ENCODE measurements around the gene CASK. TPM values are rescaled to one million over a fixed set of nuclear protein-coding genes. Genes with fewer than 3 reads are reported as not detected.

The CASK gene
- total RNA-seq, 1 donor = 55.4 TPM

DNA sequence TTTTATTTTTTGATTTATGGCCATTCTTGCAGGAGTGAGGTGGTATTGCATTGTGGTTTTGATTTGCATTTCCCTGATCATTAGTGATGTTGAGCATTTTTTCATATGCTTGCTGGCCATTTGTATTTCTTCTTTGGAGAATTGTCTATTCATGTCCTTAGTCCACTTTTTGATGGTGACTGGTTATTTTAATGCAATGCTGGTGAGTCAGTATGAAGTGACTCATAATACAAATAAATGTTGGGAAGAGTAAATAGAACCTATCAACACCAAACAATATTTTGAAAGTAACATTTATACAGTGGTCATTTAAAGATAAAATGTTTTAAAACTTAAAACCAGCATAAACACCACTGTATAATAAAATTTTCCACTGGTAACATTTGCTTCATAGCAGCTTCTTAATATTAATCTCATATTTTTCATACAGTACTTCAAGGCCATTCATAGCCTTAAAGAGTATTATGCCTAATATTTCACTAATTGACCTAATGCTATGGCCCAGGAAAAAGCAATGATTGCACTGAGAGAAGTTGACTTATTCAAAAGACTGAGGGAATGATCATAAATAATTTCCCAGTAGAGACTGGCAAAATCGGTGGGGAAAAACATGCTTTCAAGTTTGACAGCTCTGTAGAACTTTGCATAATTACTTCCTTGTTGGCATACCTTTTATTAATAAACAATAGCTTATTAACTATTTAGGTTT lies 33.9 kb downstream of the CASK start:
- H3K36me3 ChIP-seq (ENCODE audit: insufficient read depth, low read length) = no peaks in the 10 kb centered on the region
- H3K27me3 ChIP-seq (ENCODE audit: insufficient read depth, low read length) = no peaks in the 10 kb centered on the region
- H3K9me3 ChIP-seq (ENCODE audit: low read depth, low read length) = no peaks in the 10 kb centered on the region
- H3K79me2 ChIP-seq (ENCODE audit: insufficient read depth, low read length) = peaks cover 10% of the 10 kb centered on the region
- no peaks in the 10 kb centered on the region for H4K20me1 ChIP-seq (ENCODE audit: insufficient read depth, low read length)
- no peak overlapping the region for H3K4me2 ChIP-seq (ENCODE audit: insufficient read depth, low read length)
- no peak overlapping the region for H3K4me3 ChIP-seq (ENCODE audit: insufficient read depth, low read length)
- no peak for DNase-seq (ENCODE audit: insufficient read length, low spot score, missing footprints)
- TF ChIP-seq, protein P1, sequence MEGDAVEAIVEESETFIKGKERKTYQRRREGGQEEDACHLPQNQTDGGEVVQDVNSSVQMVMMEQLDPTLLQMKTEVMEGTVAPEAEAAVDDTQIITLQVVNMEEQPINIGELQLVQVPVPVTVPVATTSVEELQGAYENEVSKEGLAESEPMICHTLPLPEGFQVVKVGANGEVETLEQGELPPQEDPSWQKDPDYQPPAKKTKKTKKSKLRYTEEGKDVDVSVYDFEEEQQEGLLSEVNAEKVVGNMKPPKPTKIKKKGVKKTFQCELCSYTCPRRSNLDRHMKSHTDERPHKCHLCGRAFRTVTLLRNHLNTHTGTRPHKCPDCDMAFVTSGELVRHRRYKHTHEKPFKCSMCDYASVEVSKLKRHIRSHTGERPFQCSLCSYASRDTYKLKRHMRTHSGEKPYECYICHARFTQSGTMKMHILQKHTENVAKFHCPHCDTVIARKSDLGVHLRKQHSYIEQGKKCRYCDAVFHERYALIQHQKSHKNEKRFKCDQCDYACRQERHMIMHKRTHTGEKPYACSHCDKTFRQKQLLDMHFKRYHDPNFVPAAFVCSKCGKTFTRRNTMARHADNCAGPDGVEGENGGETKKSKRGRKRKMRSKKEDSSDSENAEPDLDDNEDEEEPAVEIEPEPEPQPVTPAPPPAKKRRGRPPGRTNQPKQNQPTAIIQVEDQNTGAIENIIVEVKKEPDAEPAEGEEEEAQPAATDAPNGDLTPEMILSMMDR (IDR thresholded peaks at IDR 0.05; ENCODE audit: extremely low read depth, low read depth, low read length) = no peak
- no peak overlapping the region for H2AFZ ChIP-seq (ENCODE audit: low read length)
- no peak overlapping the region for H3K27ac ChIP-seq (ENCODE audit: low read depth, low read length)
- H3K4me1 ChIP-seq (ENCODE audit: insufficient read depth, low read length) = no peaks in the 10 kb centered on the region

DNA sequence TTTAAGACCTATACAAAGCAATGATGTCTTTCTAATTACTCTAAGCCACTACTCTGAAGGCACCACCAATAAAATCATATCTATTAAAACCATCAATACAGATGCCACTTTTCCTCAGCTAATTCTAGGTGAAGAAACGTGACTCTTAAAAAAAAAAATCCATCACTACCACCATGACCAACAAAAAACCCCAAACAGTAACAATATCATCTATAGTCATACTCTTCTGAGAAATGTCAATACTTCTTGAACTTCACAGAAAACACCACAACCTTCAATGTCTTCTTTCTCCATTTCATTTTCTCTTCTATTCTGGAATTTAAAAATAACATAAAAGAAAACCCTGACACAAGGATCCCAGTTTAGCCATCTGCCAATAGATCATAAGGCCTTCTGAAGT lies 35.7 kb downstream of the CASK start:
- H4K20me1 ChIP-seq (ENCODE audit: insufficient read depth, low read length) = no peaks in the 10 kb centered on the region
- peaks cover 14% of the 10 kb centered on the region for H3K79me2 ChIP-seq (ENCODE audit: insufficient read depth, low read length)
- H3K27me3 ChIP-seq (ENCODE audit: insufficient read depth, low read length) = no peaks in the 10 kb centered on the region
- H3K4me2 ChIP-seq (ENCODE audit: insufficient read depth, low read length) = no peak overlapping the region
- TF ChIP-seq, protein P1 (IDR thresholded peaks at IDR 0.05; ENCODE audit: extremely low read depth, low read depth, low read length) = no peak
- no peaks in the 10 kb centered on the region for H3K36me3 ChIP-seq (ENCODE audit: insufficient read depth, low read length)
- no peaks in the 10 kb centered on the region for H3K9me3 ChIP-seq (ENCODE audit: low read depth, low read length)
- no peak overlapping the region for H3K4me3 ChIP-seq (ENCODE audit: insufficient read depth, low read length)
- H3K4me1 ChIP-seq (ENCODE audit: insufficient read depth, low read length) = no peaks in the 10 kb centered on the region
- H2AFZ ChIP-seq (ENCODE audit: low read length) = no peak overlapping the region
- no peak for DNase-seq (ENCODE audit: insufficient read length, low spot score, missing footprints)
- no peak overlapping the region for H3K27ac ChIP-seq (ENCODE audit: low read depth, low read length)

DNA sequence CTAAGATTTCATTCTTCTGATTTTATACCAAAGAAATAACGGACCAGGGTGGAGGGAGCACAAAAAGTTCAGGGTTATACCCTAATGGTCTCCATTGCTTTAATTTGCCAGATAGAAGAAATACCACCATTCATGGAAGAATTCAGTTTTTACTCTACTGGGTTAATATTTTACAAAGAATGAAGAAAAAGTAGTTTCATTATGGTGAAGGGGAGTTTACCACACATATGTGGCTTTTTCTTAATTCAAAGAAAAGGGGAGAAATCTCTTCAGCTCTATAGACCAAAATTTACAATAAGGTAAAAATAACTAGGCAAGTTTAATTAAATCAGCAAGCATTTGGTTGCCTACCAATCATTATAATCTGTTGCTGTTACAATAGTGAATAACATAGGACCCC lies 37.6 kb downstream of the CASK start:
- TF ChIP-seq, protein P1 (IDR thresholded peaks at IDR 0.05; ENCODE audit: extremely low read depth, low read depth, low read length) = no peak
- Histone ChIP-seq H2AFZ (ENCODE audit: low read length) (no peak overlapping the region), H3K4me1 (ENCODE audit: insufficient read depth, low read length) (no peaks in the 10 kb centered on the region), H3K9me3 (ENCODE audit: low read depth, low read length) (no peaks in the 10 kb centered on the region), H3K4me3 (ENCODE audit: insufficient read depth, low read length) (no peak overlapping the region), H3K27me3 (ENCODE audit: insufficient read depth, low read length) (no peaks in the 10 kb centered on the region), H3K4me2 (ENCODE audit: insufficient read depth, low read length) (no peak overlapping the region), H3K79me2 (ENCODE audit: insufficient read depth, low read length) (peaks cover 14% of the 10 kb centered on the region), H4K20me1 (ENCODE audit: insufficient read depth, low read length) (no peaks in the 10 kb centered on the region), H3K36me3 (ENCODE audit: insufficient read depth, low read length) (no peaks in the 10 kb centered on the region), H3K27ac (ENCODE audit: low read depth, low read length) (no peak overlapping the region)
- no peak for DNase-seq (ENCODE audit: insufficient read length, low spot score, missing footprints)

DNA sequence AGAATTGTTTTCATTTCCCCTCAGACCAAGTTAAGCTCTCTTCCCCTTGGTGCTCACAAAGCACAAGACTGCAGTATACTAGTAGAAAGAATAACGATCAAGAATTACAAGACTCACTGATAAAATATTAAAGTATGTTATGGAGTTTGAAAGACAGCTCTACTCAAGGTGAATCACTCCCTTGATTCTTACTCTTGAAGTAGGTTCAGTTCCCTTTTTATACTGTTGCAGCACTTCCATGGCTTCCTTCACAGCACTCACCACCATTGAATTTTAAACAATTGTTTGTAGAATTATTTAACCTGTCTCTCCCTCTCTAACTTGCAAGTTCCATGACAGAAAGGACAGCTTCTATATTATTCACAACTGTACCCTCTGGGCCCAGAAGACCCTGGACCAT lies 42.2 kb downstream of the CASK start:
- no peaks in the 10 kb centered on the region for H3K27me3 ChIP-seq (ENCODE audit: insufficient read depth, low read length)
- H3K4me2 ChIP-seq (ENCODE audit: insufficient read depth, low read length) = no peak overlapping the region
- no peaks in the 10 kb centered on the region for H3K4me1 ChIP-seq (ENCODE audit: insufficient read depth, low read length)
- no peaks in the 10 kb centered on the region for H3K36me3 ChIP-seq (ENCODE audit: insufficient read depth, low read length)
- no peaks in the 10 kb centered on the region for H4K20me1 ChIP-seq (ENCODE audit: insufficient read depth, low read length)
- H3K27ac ChIP-seq (ENCODE audit: low read depth, low read length) = no peak overlapping the region
- no peak for DNase-seq (ENCODE audit: insufficient read length, low spot score, missing footprints)
- no peak overlapping the region for H2AFZ ChIP-seq (ENCODE audit: low read length)
- H3K4me3 ChIP-seq (ENCODE audit: insufficient read depth, low read length) = no peak overlapping the region
- peaks cover 8% of the 10 kb centered on the region for H3K79me2 ChIP-seq (ENCODE audit: insufficient read depth, low read length)
- no peaks in the 10 kb centered on the region for H3K9me3 ChIP-seq (ENCODE audit: low read depth, low read length)
- TF ChIP-seq, protein P1 (IDR thresholded peaks at IDR 0.05; ENCODE audit: extremely low read depth, low read depth, low read length) = no peak

Measured in osteoblast (primary cell).